ENCODE data around the gene VPS39.

The VPS39 gene

GRCh38 chr15:42143866-42144625 lies 64.1 kb downstream of the VPS39 start:
- DNase-seq = no peak

- no peak for DNase-seq
These were observed 64.7 kb downstream of the VPS39 start for GRCh38 chr15:42143356-42143755.

GRCh38 chr15:42141795-42142667 lies 66.1 kb downstream of the VPS39 start:
- DNase-seq = no peak

GRCh38 chr15:42141246-42141645 lies 66.9 kb downstream of the VPS39 start:
- DNase-seq = no peak

GRCh38 chr15:42140383-42141070 lies 67.6 kb downstream of the VPS39 start:
- no peak for DNase-seq

- DNase-seq = no peak
These were observed 68.5 kb downstream of the VPS39 start for GRCh38 chr15:42139596-42139995.

GRCh38 chr15:42138968-42139386 lies 69.1 kb downstream of the VPS39 start:
- no peak for DNase-seq

- no peak for DNase-seq
These were observed 69.7 kb downstream of the VPS39 start for GRCh38 chr15:42138411-42138810.

- peak; percentile 25 for DNase-seq
These were observed 70.4 kb downstream of the VPS39 start for GRCh38 chr15:42137461-42138261.

GRCh38 chr15:42136513-42136912 lies 71.6 kb downstream of the VPS39 start:
- no peak for DNase-seq

- DNase-seq = no peak
These were observed 72.8 kb downstream of the VPS39 start for GRCh38 chr15:42135351-42135750.

GRCh38 chr15:42134617-42135245 lies 73.4 kb downstream of the VPS39 start:
- DNase-seq = no peak

GRCh38 chr15:42133886-42134502 lies 74.1 kb downstream of the VPS39 start:
- DNase-seq = peak; percentile 25

GRCh38 chr15:42133356-42133755 lies 74.7 kb downstream of the VPS39 start:
- no peak for DNase-seq

- DNase-seq = peak; percentile 73
These were observed 76.0 kb downstream of the VPS39 start for GRCh38 chr15:42131826-42132806.

- DNase-seq = no peak
These were observed 77.1 kb downstream of the VPS39 start for GRCh38 chr15:42131006-42131405.

- DNase-seq = no peak
These were observed 77.7 kb downstream of the VPS39 start for GRCh38 chr15:42130246-42130986.

GRCh38 chr15:42129364-42129763 lies 78.7 kb downstream of the VPS39 start:
- no peak for DNase-seq

- no peak for DNase-seq
These were observed 79.6 kb downstream of the VPS39 start for GRCh38 chr15:42128476-42128875.

- no peak for DNase-seq
These were observed 84.6 kb downstream of the VPS39 start for GRCh38 chr15:42123546-42123945.
